Mucosa of rectum (tissue), 2 donors: ENCODE measurements around the gene ZNG1C.
"Not testable (repeated sequence)": the region's sequence is repeated elsewhere in the genome, so short reads cannot be mapped to it uniquely, and the experiment has no call there.

Experiments used
- H3K27ac ChIP-seq, 2 donors: one replicate each; pipeline ENCODE4 v1.7.0; 2013; ENCODE audit warnings: inconsistent platforms in 2 of 2, low read depth in 2 of 2, low read length in 2 of 2
- H3K27me3 ChIP-seq, 2 donors: one replicate each; pipeline ENCODE4 v1.7.0; 2013; ENCODE audit warnings: low read length in 2 of 2; ENCODE audit not compliant: control insufficient read depth in 2 of 2, insufficient read depth in 2 of 2
- H3K36me3 ChIP-seq, 2 donors: one replicate each; pipeline ENCODE4 v1.7.0; 2013; ENCODE audit warnings: low read length in 2 of 2; ENCODE audit not compliant: control insufficient read depth in 2 of 2, insufficient read depth in 2 of 2
- H3K4me1 ChIP-seq, 2 donors: one replicate each; pipeline ENCODE4 v1.7.0; 2013; ENCODE audit warnings: low read length in 2 of 2, mild to moderate bottlenecking in 1 of 2; ENCODE audit not compliant: control insufficient read depth in 2 of 2, insufficient read depth in 2 of 2
- H3K4me3 ChIP-seq, 2 donors: one replicate each; pipeline ENCODE4 v1.7.0; 2013; ENCODE audit warnings: low read length in 2 of 2
- H3K9ac ChIP-seq, 2 donors: one replicate each; pipeline ENCODE4 v1.7.0; 2013; ENCODE audit warnings: low read length in 2 of 2, low read depth in 1 of 2, mild to moderate bottlenecking in 1 of 2
- H3K9me3 ChIP-seq, 2 donors: one replicate each; pipeline ENCODE4 v1.7.0; 2013; ENCODE audit warnings: low read length in 2 of 2; ENCODE audit not compliant: control insufficient read depth in 2 of 2
- donor health status: healthy.
- donor health status: Normal muscosa, but diverticular disease.

ZNG1C gene

DNA sequence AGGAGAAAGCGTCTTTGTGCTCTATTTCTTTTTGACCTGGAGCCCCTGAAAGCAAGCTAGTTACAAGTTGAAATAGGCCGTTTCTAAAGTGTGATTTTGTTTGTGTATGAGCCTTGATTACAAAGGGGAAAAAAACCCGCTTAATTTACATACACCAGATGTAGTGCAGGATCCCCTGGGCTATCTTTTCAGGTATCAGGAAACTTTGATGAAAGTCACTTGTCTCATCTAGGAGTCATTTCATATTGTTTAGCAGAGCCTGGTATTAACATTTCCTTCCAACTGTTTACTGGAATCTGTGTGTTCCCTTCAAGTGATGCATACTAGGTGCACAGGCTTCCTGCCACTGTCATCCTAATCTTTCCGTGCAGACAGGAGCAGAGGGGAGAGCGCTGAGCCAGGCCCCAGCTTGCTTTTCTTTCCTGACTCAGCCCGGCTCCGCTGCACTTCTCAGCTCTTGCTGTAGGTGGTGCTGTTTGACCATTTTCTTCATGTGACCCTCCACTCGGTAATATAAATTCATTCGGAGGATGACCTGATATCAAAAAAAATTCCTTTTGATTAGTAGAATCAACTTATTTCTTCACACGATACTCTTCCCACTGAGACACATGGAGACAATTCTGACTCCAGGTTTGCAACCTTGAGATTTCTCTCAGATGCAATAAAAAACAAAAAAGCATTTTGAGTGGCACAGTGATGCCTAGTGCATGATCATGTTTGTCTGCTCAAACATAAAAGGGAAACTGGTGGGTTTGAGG, 100.7 kb downstream of the ZNG1C start:
- not testable (repeated sequence) for H3K4me1 ChIP-seq, H3K9me3 ChIP-seq, H3K27me3 ChIP-seq, H3K4me3 ChIP-seq, H3K9ac ChIP-seq, H3K27ac ChIP-seq, H3K36me3 ChIP-seq

DNA sequence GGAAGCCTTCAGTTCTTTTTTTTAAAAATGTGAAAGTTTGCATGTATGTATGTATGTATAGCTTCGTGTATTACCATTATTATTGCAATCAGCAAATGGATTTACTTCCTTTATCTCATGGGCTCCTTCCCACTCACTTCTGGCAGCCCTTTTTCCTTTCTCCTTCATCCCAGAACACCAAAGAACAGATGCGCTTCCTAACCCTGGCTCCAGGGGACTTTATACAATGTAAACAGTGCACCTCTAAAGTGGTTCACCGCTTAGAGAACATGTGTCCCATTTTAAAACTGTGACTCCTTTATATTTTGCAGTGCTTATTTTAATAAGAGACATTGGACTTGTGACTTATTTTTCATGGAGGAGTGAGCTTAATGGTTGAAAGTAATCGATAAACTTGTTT, 101.5 kb downstream of the ZNG1C start:
- not testable (repeated sequence) for H3K36me3 ChIP-seq, H3K4me3 ChIP-seq, H3K27ac ChIP-seq, H3K9ac ChIP-seq, H3K4me1 ChIP-seq, H3K9me3 ChIP-seq, H3K27me3 ChIP-seq

DNA sequence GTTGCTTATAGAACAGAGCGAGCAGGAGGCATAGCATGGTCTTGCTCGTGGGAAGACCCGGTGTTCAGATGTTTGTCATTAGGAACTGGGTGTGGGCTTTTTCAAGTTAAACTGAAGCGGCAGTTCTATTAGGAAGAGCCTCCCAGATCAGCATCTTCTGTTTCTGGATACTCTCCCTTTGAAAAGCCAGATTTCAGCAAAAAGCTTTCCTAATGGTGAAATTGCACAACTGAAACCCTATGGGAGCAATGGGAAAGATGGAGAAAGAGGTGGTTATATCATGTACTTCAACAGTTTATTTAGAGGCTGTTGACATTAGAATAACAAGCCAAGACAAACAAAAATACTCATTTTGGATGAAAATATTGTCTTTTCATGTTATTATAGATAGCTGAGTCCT, 102.2 kb downstream of the ZNG1C start:
- not testable (repeated sequence) for H3K27ac ChIP-seq, H3K9me3 ChIP-seq, H3K27me3 ChIP-seq, H3K4me1 ChIP-seq, H3K9ac ChIP-seq, H3K4me3 ChIP-seq, H3K36me3 ChIP-seq
